CD4-positive, alpha-beta T cell treated with Interleukin-4 for 1 hour (primary cell): ENCODE data around the gene PARP2.

Source experiments
- DNase-seq, 2 donors: peaks; one replicate each; pipeline ENCODE4 v3.0.0-alpha.2; 2020 to 2022

Gene PARP2

GRCh38 chr14:20400965-20401593 is 57.6 kb downstream of the PARP2 start:
- no peak for DNase-seq

- DNase-seq: no peak
Observed at GRCh38 chr14:20403521-20403920, 60.1 kb downstream of the PARP2 start.
